SK-N-SH (cell line): Measurements from ENCODE around the gene AGBL4.

Source experiments
- CHD2 ChIP-seq: fragments of 150-350 bp; IDR thresholded peaks from 2 replicates; pipeline ENCODE4 v1.6.1; 2018; ENCODE audit warnings: low read length; ENCODE audit not compliant: partially characterized antibody
- EP300 ChIP-seq, 2 experiments: IDR thresholded peaks; 2 replicates each; pipeline versions ENCODE4 v1.4.0 to v1.6.1; 2012; ENCODE audit warnings: borderline replicate concordance in 1 of 2, low read depth in 1 of 2, low read length in 1 of 2
- JUND ChIP-seq: IDR thresholded peaks from 2 replicates; pipeline ENCODE4 v1.4.0; 2012
- RAD21 ChIP-seq: IDR thresholded peaks from 2 replicates; pipeline ENCODE4 v1.6.1; 2012; ENCODE audit warnings: mild to moderate bottlenecking, low read length
- TCF12 ChIP-seq: IDR thresholded peaks from 2 replicates; pipeline ENCODE4 v1.4.0; 2012
- YY1 ChIP-seq: IDR thresholded peaks from 2 replicates; pipeline ENCODE4 v1.4.0; 2012; ENCODE audit warnings: low read depth, mild to moderate bottlenecking
- TF ChIP-seq, protein P1 (sequence below): fragments of 200-600 bp; sonication (generic); IDR thresholded peaks from 2 replicates; pipeline ENCODE4 v1.6.1; 2017; ENCODE audit warnings: antibody characterized with exemption, mild to moderate bottlenecking, moderate library complexity
- TF ChIP-seq, protein P2 (sequence below): fragments of 150-350 bp; IDR thresholded peaks from 2 replicates; pipeline ENCODE4 v1.6.1; 2017; ENCODE audit warnings: antibody characterized with exemption, low read length, low read depth, borderline replicate concordance

DNA sequence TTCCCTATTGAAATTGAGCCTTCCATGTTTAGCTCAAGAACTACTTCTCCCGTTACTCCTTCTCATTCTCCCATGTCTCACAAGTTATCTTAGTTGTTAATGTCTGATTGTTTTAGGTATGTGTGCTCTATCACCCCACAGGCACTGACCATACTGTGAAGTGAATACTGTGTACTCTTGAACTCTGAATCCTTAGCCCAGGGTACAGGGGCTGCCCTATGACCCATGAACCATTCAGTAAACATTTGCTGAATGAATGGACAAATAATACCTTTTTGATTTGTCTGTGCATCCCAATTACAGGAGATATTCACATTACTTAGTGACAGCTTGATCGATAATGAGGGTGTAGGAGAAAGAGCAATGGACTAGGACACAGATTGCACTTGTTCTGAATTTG lies 1077.7 kb downstream of the AGBL4 start:
- TF ChIP-seq EP300 (IDR thresholded peaks at IDR 0.05; ENCODE audit: borderline replicate concordance in 1 of 2, low read depth in 1 of 2, low read length in 1 of 2) (no peak), JUND (no peak), CHD2 (no peak), TCF12 (no peak), YY1 (no peak), RAD21 (no peak)
- TF ChIP-seq, protein P1, sequence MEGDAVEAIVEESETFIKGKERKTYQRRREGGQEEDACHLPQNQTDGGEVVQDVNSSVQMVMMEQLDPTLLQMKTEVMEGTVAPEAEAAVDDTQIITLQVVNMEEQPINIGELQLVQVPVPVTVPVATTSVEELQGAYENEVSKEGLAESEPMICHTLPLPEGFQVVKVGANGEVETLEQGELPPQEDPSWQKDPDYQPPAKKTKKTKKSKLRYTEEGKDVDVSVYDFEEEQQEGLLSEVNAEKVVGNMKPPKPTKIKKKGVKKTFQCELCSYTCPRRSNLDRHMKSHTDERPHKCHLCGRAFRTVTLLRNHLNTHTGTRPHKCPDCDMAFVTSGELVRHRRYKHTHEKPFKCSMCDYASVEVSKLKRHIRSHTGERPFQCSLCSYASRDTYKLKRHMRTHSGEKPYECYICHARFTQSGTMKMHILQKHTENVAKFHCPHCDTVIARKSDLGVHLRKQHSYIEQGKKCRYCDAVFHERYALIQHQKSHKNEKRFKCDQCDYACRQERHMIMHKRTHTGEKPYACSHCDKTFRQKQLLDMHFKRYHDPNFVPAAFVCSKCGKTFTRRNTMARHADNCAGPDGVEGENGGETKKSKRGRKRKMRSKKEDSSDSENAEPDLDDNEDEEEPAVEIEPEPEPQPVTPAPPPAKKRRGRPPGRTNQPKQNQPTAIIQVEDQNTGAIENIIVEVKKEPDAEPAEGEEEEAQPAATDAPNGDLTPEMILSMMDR, result no peak
- TF ChIP-seq, protein P2, sequence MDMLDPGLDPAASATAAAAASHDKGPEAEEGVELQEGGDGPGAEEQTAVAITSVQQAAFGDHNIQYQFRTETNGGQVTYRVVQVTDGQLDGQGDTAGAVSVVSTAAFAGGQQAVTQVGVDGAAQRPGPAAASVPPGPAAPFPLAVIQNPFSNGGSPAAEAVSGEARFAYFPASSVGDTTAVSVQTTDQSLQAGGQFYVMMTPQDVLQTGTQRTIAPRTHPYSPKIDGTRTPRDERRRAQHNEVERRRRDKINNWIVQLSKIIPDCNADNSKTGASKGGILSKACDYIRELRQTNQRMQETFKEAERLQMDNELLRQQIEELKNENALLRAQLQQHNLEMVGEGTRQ, result no peak
